ENCODE measurements around the gene ODC1. TPM values are rescaled to one million over a fixed set of nuclear protein-coding genes. Genes with fewer than 3 reads are reported as not detected.

The ODC1 gene
- total RNA-seq, 1 experiment from 2014 or later, result 277 TPM

DNA sequence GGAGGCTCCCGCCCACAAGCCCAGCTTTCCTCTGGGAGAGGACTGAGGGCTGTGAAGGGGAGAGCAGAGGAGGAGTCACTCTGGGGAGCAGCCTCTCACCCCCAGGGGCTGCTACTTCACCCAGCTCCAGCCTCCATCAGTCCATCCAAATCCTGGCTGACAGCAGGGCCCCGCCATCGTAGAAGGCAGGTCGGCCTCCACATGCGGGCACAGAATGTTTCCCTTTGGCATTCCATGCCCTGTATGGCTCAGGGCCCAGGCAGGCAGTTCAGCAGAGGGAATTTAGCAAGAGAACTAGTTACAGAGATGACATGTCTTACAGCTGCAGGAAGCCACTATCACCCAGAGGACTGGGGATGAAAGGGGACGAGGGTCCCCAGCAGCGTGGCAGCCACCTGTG, 6.4 kb upstream of the ODC1 start:
- H3K4me3 ChIP-seq (ENCODE audit: low read depth, low read length), result no peak overlapping the region
- DNase-seq, result no peak
- intact Hi-C loops (cut with micrococcal nuclease; ENCODE audit: unreplicated experiment), result loop anchor here (5.0 kb wide), 1 partner anchor 98 kb away; no protein-coding TSS in a partner anchor
- TF ChIP-seq, protein P1, sequence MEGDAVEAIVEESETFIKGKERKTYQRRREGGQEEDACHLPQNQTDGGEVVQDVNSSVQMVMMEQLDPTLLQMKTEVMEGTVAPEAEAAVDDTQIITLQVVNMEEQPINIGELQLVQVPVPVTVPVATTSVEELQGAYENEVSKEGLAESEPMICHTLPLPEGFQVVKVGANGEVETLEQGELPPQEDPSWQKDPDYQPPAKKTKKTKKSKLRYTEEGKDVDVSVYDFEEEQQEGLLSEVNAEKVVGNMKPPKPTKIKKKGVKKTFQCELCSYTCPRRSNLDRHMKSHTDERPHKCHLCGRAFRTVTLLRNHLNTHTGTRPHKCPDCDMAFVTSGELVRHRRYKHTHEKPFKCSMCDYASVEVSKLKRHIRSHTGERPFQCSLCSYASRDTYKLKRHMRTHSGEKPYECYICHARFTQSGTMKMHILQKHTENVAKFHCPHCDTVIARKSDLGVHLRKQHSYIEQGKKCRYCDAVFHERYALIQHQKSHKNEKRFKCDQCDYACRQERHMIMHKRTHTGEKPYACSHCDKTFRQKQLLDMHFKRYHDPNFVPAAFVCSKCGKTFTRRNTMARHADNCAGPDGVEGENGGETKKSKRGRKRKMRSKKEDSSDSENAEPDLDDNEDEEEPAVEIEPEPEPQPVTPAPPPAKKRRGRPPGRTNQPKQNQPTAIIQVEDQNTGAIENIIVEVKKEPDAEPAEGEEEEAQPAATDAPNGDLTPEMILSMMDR (IDR thresholded peaks at IDR 0.05; ENCODE audit: insufficient read depth in 1 of 2, low read depth in 1 of 2, low read length in 1 of 2, severe bottlenecking in 1 of 2, unreplicated experiment in 1 of 2), result no peak
- no peaks in the 10 kb centered on the region for H3K36me3 ChIP-seq (ENCODE audit: control insufficient read depth, insufficient read depth, low read length)
- no peaks in the 10 kb centered on the region for H3K9me3 ChIP-seq
- H3K27ac Mint-ChIP-seq (ENCODE audit: unreplicated experiment), result no peak overlapping the region
- H3K27me3 ChIP-seq (replicated peaks; ENCODE audit: control insufficient read depth, insufficient read depth, low read length), result no peaks in the 10 kb centered on the region
- no peaks in the 10 kb centered on the region for H3K9me3 Mint-ChIP-seq (ENCODE audit: unreplicated experiment)
- H3K4me1 Mint-ChIP-seq (ENCODE audit: low read depth, unreplicated experiment), result peaks cover 21% of the 10 kb centered on the region
- no peaks in the 10 kb centered on the region for H3K36me3 Mint-ChIP-seq (ENCODE audit: insufficient read depth, unreplicated experiment)
- BruUV-seq (replicated peaks), result no TSS peak
- no peak overlapping the region for H3K4me3 Mint-ChIP-seq (ENCODE audit: unreplicated experiment)
- H3K27me3 Mint-ChIP-seq (ENCODE audit: insufficient read depth, unreplicated experiment), result no peaks in the 10 kb centered on the region
- H3K4me1 ChIP-seq, result peaks cover 12% of the 10 kb centered on the region
- ChIA-PET POLR2A (no interaction called here), CTCF (no interaction called here)

DNA sequence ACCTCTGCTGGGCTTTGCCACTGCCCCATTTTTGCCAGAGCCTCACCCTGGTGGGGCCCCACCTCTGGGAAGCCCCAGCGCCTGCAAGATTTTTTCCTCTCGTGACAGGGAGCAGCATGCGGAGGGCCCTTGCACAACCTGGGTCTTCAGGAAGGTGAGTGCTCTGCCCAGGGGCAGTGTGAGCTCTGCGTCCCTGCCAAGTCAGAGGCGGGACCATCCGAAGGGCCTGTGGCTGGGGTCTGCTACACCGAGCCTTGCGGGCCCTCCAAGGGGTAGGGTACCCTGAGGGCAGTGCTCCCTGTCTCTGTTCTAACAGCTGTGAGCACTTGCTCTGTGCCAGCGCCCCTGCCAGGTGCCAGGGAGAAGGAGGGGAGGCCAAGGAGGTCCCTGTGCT, 5.8 kb upstream of the ODC1 start:
- no peaks in the 10 kb centered on the region for H3K27me3 ChIP-seq (replicated peaks; ENCODE audit: control insufficient read depth, insufficient read depth, low read length)
- H3K36me3 Mint-ChIP-seq (ENCODE audit: insufficient read depth, unreplicated experiment), result no peaks in the 10 kb centered on the region
- H3K4me3 Mint-ChIP-seq (ENCODE audit: unreplicated experiment), result no peak overlapping the region
- intact Hi-C loops (cut with micrococcal nuclease; ENCODE audit: unreplicated experiment), result loop anchor here (5.0 kb wide), 1 partner anchor 98 kb away; no protein-coding TSS in a partner anchor
- no TSS peak for BruUV-seq (replicated peaks)
- no peak overlapping the region for H3K27ac Mint-ChIP-seq (ENCODE audit: unreplicated experiment)
- CTCF ChIA-PET, result no interaction called here
- POLR2A ChIA-PET, result no interaction called here
- peaks cover 21% of the 10 kb centered on the region for H3K4me1 Mint-ChIP-seq (ENCODE audit: low read depth, unreplicated experiment)
- H3K9me3 Mint-ChIP-seq (ENCODE audit: unreplicated experiment), result no peaks in the 10 kb centered on the region
- TF ChIP-seq, protein P1 (IDR thresholded peaks at IDR 0.05; ENCODE audit: insufficient read depth in 1 of 2, low read depth in 1 of 2, low read length in 1 of 2, severe bottlenecking in 1 of 2, unreplicated experiment in 1 of 2), result no peak
- DNase-seq, result no peak
- H3K27me3 Mint-ChIP-seq (ENCODE audit: insufficient read depth, unreplicated experiment), result no peaks in the 10 kb centered on the region
- peaks cover 12% of the 10 kb centered on the region for H3K4me1 ChIP-seq
- H3K36me3 ChIP-seq (ENCODE audit: control insufficient read depth, insufficient read depth, low read length), result no peaks in the 10 kb centered on the region
- H3K4me3 ChIP-seq (ENCODE audit: low read depth, low read length), result no peak overlapping the region
- H3K9me3 ChIP-seq, result no peaks in the 10 kb centered on the region

DNA sequence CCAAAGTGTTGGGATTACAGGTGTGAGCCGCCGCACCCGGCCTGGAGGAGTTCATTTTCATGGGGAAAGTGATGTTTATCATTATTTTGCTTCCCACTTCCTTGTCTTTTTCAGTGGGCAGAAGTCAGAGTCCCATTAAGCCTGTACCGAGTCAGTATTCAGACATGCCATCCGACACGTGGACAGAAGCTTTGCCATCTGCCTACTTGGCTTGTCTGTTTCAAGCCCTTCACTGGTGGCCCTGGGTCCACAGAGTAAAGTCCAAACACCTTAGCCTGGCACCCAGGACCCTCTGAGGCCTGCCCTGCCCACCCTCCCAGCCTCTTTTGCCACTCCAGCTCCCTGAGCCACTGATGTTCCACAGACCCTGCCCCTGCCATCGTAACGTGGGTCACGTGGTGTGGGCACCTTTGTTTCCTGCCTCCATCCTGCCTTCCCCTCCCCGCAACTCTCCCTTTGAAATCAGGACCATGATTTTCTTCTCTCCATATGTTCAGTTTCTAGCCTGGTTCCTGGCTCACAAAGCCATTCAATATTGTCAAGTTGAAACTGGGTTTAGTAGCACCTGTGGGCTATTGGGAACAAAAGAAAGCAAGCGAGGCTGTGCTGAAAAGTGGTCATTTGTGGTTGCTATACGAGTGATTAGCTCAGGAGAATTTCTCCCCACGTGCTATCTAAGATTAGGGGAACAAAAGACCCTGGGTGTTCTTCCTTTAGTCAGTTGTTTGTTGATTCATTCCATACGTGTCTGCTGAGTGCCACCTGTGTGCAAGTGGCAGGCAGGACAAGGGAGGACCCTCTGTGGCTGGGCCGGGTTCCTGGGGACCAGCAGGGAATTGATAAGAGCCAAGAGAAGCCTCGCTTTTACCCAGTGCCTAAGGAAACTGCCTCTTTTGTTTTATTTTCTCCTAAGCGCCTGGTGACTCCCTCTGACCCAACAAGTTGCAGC, 5.1 kb upstream of the ODC1 start:
- no peaks in the 10 kb centered on the region for H3K9me3 Mint-ChIP-seq (ENCODE audit: unreplicated experiment)
- H3K36me3 Mint-ChIP-seq (ENCODE audit: insufficient read depth, unreplicated experiment), result peaks cover 3% of the 10 kb centered on the region
- Histone ChIP-seq H3K36me3 (ENCODE audit: control insufficient read depth, insufficient read depth, low read length) (no peaks in the 10 kb centered on the region), H3K4me1 (peaks cover 8% of the 10 kb centered on the region), H3K9me3 (no peaks in the 10 kb centered on the region), H3K4me3 (ENCODE audit: low read depth, low read length) (no peak overlapping the region), H3K27me3 (replicated peaks; ENCODE audit: control insufficient read depth, insufficient read depth, low read length) (no peaks in the 10 kb centered on the region)
- H3K4me3 Mint-ChIP-seq (ENCODE audit: unreplicated experiment), result no peak overlapping the region
- BruUV-seq (replicated peaks), result no TSS peak
- no peaks in the 10 kb centered on the region for H3K27me3 Mint-ChIP-seq (ENCODE audit: insufficient read depth, unreplicated experiment)
- no peak overlapping the region for H3K27ac Mint-ChIP-seq (ENCODE audit: unreplicated experiment)
- POLR2A ChIA-PET, result no interaction called here
- no peak for DNase-seq
- CTCF ChIA-PET, result no interaction called here
- intact Hi-C loops (cut with micrococcal nuclease; ENCODE audit: unreplicated experiment), result loop anchor here (5.0 kb wide), 1 partner anchor 99 kb away; no protein-coding TSS in a partner anchor
- TF ChIP-seq, protein P1 (IDR thresholded peaks at IDR 0.05; ENCODE audit: insufficient read depth in 1 of 2, low read depth in 1 of 2, low read length in 1 of 2, severe bottlenecking in 1 of 2, unreplicated experiment in 1 of 2), result no peak
- peaks cover 14% of the 10 kb centered on the region for H3K4me1 Mint-ChIP-seq (ENCODE audit: low read depth, unreplicated experiment)
